Stimulated activated CD4-positive, alpha-beta T cell treated with anti-CD3 and anti-CD28 coated beads, Interleukin-1b, Interleukin-23, amount 100 ng/mL, for 4 hours (primary cell): ENCODE results near the gene CHMP4B.
"Not testable (repeated sequence)": the region's sequence is repeated elsewhere in the genome, so short reads cannot be mapped to it uniquely, and the experiment has no call there.

Experiments
- DNase-seq, 2 donors: peaks; one replicate each; pipeline ENCODE4 v3.0.0-alpha.2; 2020; ENCODE audit warnings: low read depth in 2 of 2

CHMP4B gene

DNA sequence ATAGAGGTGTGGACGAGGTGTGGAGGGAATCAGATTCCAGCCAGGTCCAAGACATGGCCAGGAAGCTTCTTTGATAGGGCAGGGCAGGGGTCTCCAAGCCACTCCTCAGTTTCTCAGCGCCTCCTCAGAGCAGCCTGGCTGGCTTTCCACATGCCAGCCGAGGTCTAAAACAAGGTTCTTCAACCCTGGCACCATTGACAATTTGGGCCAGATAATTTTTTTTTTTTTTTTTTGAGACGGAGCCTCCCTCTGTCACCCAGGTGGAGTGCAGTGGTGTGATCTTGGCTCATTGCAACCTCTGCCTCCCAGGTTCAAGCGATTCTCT, 21.3 kb upstream of the CHMP4B start:
- DNase-seq, result no peak

DNA sequence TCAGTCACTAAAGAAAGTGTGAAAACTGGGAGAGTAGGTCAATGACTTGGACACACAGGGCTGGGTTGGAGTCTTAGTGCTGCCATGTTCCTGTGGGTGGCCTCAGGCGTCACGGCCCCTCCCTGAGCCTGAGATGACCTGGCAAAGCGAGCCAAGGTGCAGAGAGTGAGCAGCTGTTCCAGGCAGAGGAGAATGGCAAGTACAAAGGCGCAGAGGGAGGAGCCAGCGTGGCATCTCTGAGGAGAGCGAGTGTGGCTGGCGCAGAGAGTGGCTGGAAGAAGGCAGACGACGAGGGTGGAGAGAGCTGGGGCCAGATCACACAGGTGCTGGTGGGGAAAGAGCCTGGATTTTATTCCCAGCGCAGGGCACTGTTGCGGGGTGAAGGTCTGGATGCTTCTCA, 20.6 kb upstream of the CHMP4B start:
- DNase-seq, result no peak

DNA sequence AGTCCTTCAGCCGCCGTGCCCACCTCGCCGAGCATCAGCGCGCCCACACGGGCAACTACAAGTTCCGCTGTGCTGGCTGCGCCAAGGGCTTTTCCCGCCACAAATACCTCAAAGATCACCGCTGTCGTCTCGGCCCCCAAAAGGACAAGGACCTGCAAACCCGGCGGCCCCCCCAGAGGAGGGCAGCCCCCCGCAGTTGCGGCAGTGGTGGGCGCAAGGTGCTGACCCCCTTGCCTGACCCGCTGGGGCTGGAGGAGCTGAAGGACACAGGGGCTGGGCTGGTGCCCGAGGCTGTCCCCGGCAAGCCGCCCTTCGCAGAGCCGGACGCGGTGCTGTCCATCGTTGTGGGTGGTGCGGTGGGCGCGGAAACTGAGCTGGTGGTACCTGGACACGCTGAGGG, 20.1 kb upstream of the CHMP4B start:
- DNase-seq, result no peak

DNA sequence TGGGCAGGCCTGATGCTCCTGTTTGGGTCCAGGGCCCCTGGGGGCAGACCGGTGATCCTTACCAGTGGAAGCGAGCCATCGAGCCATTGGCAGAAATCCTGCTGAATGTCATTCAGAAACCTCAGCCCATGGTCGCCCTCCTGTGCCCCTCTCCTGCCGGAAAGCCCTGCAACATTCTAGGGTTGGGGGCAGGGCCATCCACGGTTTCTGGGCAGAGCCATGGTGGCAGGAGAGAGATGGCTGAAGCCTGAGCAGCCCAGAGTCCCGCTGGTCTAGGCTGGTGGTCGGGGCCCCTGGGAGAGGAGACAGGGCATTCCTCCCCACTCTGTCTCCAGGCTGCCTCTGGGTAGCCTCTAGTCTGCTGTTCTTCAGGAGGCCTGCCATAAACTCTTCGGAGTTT, 19.6 kb upstream of the CHMP4B start:
- no peak for DNase-seq

- peak; percentile 43 to 49 for DNase-seq
Observed at GRCh38 chr20:33791959-33792597, 19.1 kb upstream of the CHMP4B start.

GRCh38 chr20:33792598-33792989, 18.6 kb upstream of the CHMP4B start:
- DNase-seq, result not testable (repeated sequence)

DNA sequence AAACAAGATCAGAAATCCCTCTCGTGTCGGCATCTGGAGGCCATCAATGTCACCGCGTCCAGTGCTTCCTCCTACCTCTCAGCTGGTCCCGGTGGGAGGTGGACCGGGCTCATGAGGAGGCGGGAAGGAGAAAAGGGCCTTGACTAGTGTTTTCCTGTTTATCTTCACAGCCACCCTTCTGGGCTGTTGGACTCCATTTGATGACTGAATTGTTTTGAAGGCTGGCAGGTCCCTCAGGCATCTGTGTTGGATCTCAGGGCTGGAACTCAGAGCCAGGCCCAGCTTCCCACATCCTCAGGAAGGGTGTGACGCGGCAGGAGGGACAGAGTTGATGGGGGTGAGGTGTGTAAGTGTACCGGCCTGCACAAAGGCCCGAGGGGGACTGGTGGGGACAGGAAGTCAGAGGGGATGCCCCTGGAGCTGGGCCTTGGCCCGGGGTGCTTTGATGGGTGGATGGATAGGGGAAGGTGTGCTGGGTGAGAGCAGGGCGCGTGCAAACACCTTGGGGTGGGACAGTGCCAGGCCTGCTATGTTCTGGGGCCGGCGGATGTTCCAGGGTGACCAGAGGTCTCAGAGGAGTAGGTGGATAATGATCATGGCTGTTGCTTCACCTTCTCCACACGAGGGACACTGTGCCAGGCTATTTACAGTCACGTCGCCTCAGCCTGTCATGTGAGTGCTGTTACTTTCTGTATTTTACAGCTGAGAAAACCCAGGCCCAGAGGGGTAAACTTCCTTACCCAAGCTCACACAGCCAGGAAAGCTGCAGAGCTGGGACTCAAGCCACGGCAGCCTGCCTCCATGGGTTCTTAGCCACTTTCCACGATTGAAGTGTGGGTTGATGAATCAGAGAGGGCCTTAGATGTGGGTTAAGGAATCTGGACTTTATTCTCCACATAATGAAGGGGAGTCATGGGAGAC, 17.9 kb upstream of the CHMP4B start:
- no peak for DNase-seq

DNA sequence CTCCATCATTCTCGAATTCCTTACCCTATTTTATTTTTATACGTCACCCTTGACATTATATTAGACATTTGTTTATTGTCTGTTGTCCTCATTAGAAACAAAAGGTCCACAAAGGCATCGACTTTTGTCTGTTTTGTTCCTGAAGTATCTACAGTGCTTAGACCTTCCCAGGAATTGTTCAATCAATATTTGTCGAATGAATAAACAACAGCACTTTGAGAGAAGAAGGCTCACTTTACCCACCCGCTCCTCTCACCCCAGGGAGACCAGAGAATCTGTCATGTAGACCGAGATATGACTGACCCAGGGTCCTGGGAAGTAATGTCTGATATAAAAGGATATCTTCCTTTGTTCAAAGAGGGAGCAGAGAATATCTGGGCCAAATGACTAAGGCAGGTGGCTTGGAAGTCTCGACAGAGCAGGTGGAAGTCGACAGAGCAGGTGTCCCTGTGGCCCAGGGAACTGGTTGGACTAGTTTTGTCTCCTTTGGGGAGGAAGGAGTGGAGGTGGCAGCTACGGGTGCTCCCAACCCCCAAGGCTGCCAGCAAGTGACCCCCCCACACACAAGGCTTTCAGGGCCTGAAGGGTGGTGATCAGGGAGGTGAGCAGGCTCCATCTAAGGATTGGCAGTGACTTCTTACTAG, 14.8 kb upstream of the CHMP4B start:
- DNase-seq, result no peak

DNA sequence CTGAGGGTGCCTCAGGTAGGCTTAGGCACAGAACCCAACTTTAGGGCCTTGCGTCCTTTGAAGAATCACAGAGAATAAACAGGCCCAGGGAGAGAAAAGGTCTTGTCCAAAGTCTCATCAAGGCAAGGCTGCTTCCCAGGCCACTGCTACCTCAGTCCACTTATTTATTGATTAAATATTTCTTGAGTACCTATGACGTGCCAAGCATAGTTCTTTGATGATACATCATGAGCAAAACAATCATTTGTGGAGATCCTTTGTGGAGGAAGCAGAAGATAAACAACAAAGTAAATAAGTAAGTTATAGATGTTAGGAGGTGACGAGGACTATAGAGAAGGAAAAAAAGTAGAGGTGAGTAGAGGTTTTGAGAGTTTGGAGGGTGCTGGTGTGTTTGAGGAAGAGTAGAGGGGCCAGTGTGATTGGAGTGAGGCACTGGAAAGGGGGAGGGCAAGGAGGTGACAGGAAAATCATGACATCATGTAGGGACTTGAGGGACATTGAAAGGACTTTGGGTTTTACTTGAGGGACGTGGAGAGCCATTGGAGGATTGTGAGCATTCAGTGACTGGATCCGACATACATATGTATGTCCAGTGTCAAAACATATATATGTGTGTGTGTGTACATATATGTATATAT, 14.1 kb upstream of the CHMP4B start:
- no peak for DNase-seq

- no peak for DNase-seq
Observed at GRCh38 chr20:33798444-33798843, 12.7 kb upstream of the CHMP4B start.

GRCh38 chr20:33803921-33804337, 7.2 kb upstream of the CHMP4B start:
- no peak for DNase-seq

GRCh38 chr20:33808388-33808787, 2.8 kb upstream of the CHMP4B start:
- no peak for DNase-seq

DNA sequence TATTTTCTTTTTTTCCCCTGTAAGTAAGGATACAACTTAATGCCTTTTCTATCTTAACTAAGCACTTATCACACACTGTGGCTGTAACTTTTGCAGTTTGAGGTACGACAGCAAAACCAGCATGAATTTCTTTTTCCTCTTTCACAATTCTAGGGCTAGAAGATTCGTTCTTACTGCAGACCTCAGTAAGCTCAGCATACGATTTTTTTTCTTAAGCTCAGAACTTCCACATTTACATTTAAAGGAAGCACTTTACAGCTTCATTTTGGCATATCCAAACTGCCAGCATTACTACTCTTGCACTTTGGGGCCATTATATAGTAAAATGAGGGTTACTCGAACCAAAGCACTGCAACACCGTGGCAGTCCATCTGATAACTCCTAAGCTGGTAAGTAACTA, 889 bp upstream of the CHMP4B start:
- no peak for DNase-seq

GRCh38 chr20:33811776-33812151, 616 bp downstream of the CHMP4B start:
- no peak for DNase-seq

- peak; percentile 6 to 7 for DNase-seq
Observed at GRCh38 chr20:33812152-33812849, 1.2 kb downstream of the CHMP4B start.

DNA sequence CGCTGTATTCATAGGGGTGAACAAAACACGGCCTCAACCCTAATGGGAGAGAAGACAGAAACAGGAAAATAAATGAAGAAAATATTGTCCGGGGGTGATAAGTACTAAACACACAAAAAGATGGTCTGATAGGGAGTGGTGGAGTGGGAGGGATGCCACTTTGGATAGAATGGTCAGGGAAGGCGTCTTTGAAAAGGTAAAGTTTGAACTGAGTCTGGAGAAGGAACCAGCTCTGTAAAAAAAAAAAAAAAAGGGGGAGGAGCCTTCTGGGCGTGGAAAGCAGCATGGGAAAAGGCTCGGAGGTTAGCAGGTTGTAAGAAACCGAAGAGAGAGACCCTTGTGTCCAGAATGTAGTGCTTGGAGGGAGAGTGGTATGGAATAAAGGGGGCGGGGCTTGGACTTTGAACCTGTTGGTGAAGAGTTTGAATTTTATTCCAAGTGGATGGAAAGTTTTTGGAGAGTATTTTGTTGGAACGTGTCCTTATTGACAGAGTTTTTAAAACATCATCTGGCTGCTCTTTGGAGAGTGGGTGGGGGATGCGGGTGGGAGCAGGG, 1.8 kb downstream of the CHMP4B start:
- DNase-seq, result no peak

- no peak for DNase-seq
Observed at GRCh38 chr20:33814238-33814712, 3.1 kb downstream of the CHMP4B start.

DNA sequence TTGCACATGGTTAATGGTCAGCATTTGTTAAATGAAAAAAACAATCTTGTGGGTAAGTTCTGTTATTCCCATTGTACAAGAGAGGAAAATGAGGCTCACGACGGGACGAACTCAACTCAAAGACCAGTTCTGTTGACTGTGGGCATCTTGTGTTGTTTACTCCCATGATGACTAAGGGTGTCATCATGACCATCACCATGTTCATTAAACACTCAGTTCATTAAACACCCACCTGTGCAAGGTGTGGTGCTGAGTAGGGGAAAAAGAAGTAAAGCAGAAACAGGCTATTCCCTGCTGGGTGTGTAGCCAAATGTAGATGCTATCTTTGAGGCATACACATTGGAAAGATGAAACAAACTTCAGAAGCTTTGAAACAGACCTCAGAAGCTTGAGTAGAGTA, 4.5 kb downstream of the CHMP4B start:
- no peak for DNase-seq

DNA sequence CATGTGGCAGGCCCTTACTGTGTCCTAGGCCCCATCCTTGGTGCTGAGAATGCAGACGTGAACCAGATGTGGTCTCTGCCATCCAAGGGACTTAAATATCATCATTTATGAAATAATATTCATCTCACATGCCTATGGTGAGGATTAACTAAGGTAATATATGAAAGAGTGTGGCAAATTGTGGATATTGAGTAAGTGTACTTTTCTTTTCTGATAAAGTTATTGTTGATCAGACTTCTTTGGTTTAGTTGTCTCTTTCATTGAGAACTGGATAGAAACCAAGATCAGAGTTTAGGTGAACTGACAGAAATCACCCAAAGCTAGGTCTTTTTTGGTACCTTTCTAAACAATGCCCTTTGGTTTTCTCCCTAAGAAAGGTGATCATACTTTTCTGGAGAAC, 5.0 kb downstream of the CHMP4B start:
- DNase-seq, result no peak

GRCh38 chr20:33817411-33817810, 6.3 kb downstream of the CHMP4B start:
- DNase-seq, result no peak

DNA sequence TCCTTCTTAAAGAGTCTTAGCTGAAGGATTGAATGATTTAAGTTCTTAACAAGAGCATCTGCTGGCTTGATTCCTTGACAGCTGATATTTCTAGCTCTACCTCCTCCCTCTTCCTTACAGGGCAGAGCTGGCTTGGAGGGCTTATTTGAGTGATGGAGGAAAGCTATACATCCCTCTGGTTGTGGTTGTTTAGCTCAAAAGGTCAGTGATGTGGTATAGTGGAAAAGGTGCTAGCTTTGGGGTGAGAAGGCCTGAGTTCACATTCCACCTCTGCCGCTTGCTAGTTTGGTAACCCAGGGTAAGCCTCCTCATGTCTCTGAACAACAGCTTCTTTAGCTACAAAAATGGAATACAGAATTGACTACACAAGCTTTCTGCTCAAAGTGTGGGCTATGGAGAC, 8.3 kb downstream of the CHMP4B start:
- no peak for DNase-seq
